GM12878 (cell line): ENCODE measurements around the gene FOXK2. TPM values are rescaled to one million over a fixed set of nuclear protein-coding genes. Genes with fewer than 3 reads are reported as not detected.

Experiments
- ATAC-seq: fragments of 200-7000 bp; cut with Tn5 transposase; 3 replicates; pipeline ENCODE4 v1.9.1; 2020; ENCODE audit warnings: mild to moderate bottlenecking, moderate library complexity
- BruUV-seq: library from RNA; stranded (reverse); fragments of 400-500 nt; replicated peaks from 2 replicates; lab custom pipeline; 2021; lab: Mats Ljungman, UMichigan
- CTCF ChIA-PET: fragments of 300-600 bp; sonication (Branson Sonifier 250); formaldehyde crosslinking; extraction: SDS; loops from one replicate; lab custom pipeline; 2021; ENCODE audit warnings: inconsistent platforms; lab: Yijun Ruan, JAX
- POLR2A ChIA-PET: fragments of 350-600 bp; formaldehyde crosslinking; extraction: SDS; loops from one replicate; lab custom pipeline; 2021; ENCODE audit warnings: inconsistent platforms; lab: Charles Lee
- RAD21 ChIA-PET: fragments of 300-600 bp; sonication (Branson Sonifier 250); formaldehyde crosslinking; loops from one replicate; lab custom pipeline; 2023; ENCODE audit warnings: antibody characterized with exemption; ENCODE audit not compliant: unreplicated experiment; lab: Charles Lee
- SMC1A ChIA-PET: fragments of 300-600 bp; sonication (Branson Sonifier 250); formaldehyde crosslinking; loops from one replicate; lab custom pipeline; 2023; ENCODE audit not compliant: unreplicated experiment, uncharacterized antibody; lab: Charles Lee
- DNase-seq: peaks from one replicate; pipeline ENCODE4 v3.0.0-alpha.2; 2011; ENCODE audit warnings: low read depth, low spot score
- FAIRE-seq: peaks from 3 replicates; lab custom pipeline; 2011; peaks lifted over from hg19 to GRCh38; lab: Jason Lieb, UNC
- H2AFZ ChIP-seq: 2 replicates; pipeline ENCODE4 v1.6.0; 2011; ENCODE audit warnings: low read depth, low read length, control low read depth; ENCODE audit not compliant: control insufficient read depth
- H3K27ac ChIP-seq: 2 replicates; pipeline ENCODE4 v1.5.1; 2011; ENCODE audit warnings: control low read depth; ENCODE audit not compliant: control insufficient read depth, insufficient read depth
- H3K27me3 ChIP-seq, 2 experiments: replicated peaks in 1 of 2; 2 replicates each; pipeline versions ENCODE4 v1.6.0 to v1.6.1; 2011; ENCODE audit warnings: low read length in 1 of 2; ENCODE audit not compliant: control insufficient read depth in 2 of 2, insufficient read depth in 2 of 2
- H3K36me3 ChIP-seq, 2 experiments: 2 replicates each; pipeline ENCODE4 v1.5.1; 2011; ENCODE audit warnings: low read length in 1 of 2; ENCODE audit not compliant: control insufficient read depth in 2 of 2, insufficient read depth in 2 of 2
- H3K4me1 ChIP-seq: 2 replicates; pipeline ENCODE4 v1.6.1; 2011; ENCODE audit warnings: mild to moderate bottlenecking, low read length, moderate library complexity, mixed read lengths; ENCODE audit not compliant: control insufficient read depth, insufficient read depth
- H3K4me2 ChIP-seq: 2 replicates; pipeline ENCODE4 v1.6.0; 2011; ENCODE audit warnings: control low read depth; ENCODE audit not compliant: control insufficient read depth, insufficient read depth
- H3K4me3 ChIP-seq: fragments of 200-600 bp; sonication (generic); 2 replicates; pipeline ENCODE4 v1.5.1; 2016
- H3K79me2 ChIP-seq: 2 replicates; pipeline ENCODE4 v1.6.0; 2011; ENCODE audit warnings: low read length; ENCODE audit not compliant: control insufficient read depth, insufficient read depth
- H3K9ac ChIP-seq: 2 replicates; pipeline ENCODE4 v1.8.0; 2011; ENCODE audit warnings: low read length, control low read depth, mixed read lengths; ENCODE audit not compliant: control insufficient read depth, insufficient read depth
- H3K9me3 ChIP-seq: replicated peaks from 3 replicates; pipeline ENCODE4 v1.5.1; 2011; ENCODE audit warnings: mild to moderate bottlenecking, low read length; ENCODE audit not compliant: control insufficient read depth, insufficient read depth
- H4K20me1 ChIP-seq: 2 replicates; pipeline ENCODE4 v1.6.0; 2011; ENCODE audit not compliant: control insufficient read depth, insufficient read depth
- CBX5 ChIP-seq: sonication (generic); IDR thresholded peaks from 2 replicates; pipeline ENCODE4 v1.6.1; 2016; ENCODE audit warnings: low read depth, moderate library complexity, mild to moderate bottlenecking, inconsistent platforms
- FOXK2 ChIP-seq: fragments of 450-650 bp; IDR thresholded peaks from 2 replicates; pipeline ENCODE4 v1.6.1; 2017; ENCODE audit warnings: mild to moderate bottlenecking, moderate library complexity
- IKZF1 ChIP-seq: fragments of 450-650 bp; conservative IDR thresholded peaks from 2 replicates; pipeline ENCODE4 v1.6.1; 2017; ENCODE audit warnings: antibody characterized with exemption, mild to moderate bottlenecking
- NBN ChIP-seq: fragments of 450-650 bp; IDR thresholded peaks from 2 replicates; pipeline ENCODE4 v1.6.1; 2016
- POLR2A ChIP-seq: IDR thresholded peaks from 2 replicates; pipeline ENCODE4 v1.6.1; 2011; ENCODE audit warnings: low read depth, mild to moderate bottlenecking, low read length
- POU2F2 ChIP-seq: IDR thresholded peaks from 3 replicates; pipeline ENCODE4 v1.6.1; 2011; ENCODE audit warnings: low read depth, mild to moderate bottlenecking, low read length, borderline replicate concordance
- SMAD1 ChIP-seq: fragments of 450-650 bp; IDR thresholded peaks from 2 replicates; pipeline ENCODE4 v1.6.1; 2018; ENCODE audit warnings: mild to moderate bottlenecking, low read depth; ENCODE audit not compliant: partially characterized antibody
- SUPT20H ChIP-seq: IDR thresholded peaks from 2 replicates; pipeline ENCODE4 v1.6.1; 2011; ENCODE audit warnings: low read depth, mild to moderate bottlenecking, low read length, moderate library complexity, borderline replicate concordance; ENCODE audit not compliant: control insufficient read depth
- ZNF622 ChIP-seq: fragments of 450-650 bp; IDR thresholded peaks from 2 replicates; pipeline ENCODE4 v1.6.1; 2017; ENCODE audit warnings: mild to moderate bottlenecking, inconsistent platforms
- WGBS: methylation state at CpG from one replicate; pipeline ENCODE4 v1.1.6; 2016; ENCODE audit warnings: low lambda C conversion rate; ENCODE audit not compliant: insufficient replicate concordance, insufficient coverage; ENCODE audit errors: missing lambda C conversion rate; 5-methylcytosine and 5-hydroxymethylcytosine counted together
- in situ Hi-C: fragments of 300-500 bp; cut with MboI; formaldehyde crosslinking; loops from 9 replicates; pipeline ENCODE4 v1.14.3; 2018; ENCODE audit warnings: mixed read lengths
- intact Hi-C: fragments of 100-400 bp; cut with micrococcal nuclease; formaldehyde crosslinking; loops from one replicate; pipeline ENCODE4 v1.14.2; 2022; ENCODE audit not compliant: unreplicated experiment
- polyA plus RNA-seq, 11 experiments: library from polyadenylated mRNA; depleted of rRNA in 4 of 11; unstranded in 6 of 11; stranded (reverse) in 5 of 11; fragments of >200 nt; fragmentation: Nextera tagmentation in 4 of 11; fragmentation: Illumina TruSeq in 1 of 11; extraction: Ambion mirVana in 4 of 11; extraction: Trizol in 1 of 11; gene quantifications; 1 replicate in 1 of 11; 2 replicates in 10 of 11; pipeline versions ENCODE4 v1.2.1 to v1.2.3, GENCODE V29; 2011 to 2016; ENCODE audit warnings: inconsistent platforms in 2 of 11, missing spikeins in 2 of 11, low read depth in 1 of 11
- total RNA-seq, 4 experiments: library from RNA; depleted of rRNA in 3 of 4; stranded (reverse); fragments of >200 nt in 3 of 4; fragmentation: Illumina TruSeq in 1 of 4; extraction: Trizol in 1 of 4; gene quantifications; 2 replicates each; pipeline versions ENCODE4 v1.2.1 to v1.2.3, GENCODE V29; 2013 to 2021
- TF ChIP-seq, protein P1 (sequence below): fragments of 450-650 bp; IDR thresholded peaks from 2 replicates; pipeline ENCODE4 v1.6.1; 2017; ENCODE audit warnings: mild to moderate bottlenecking
- TF ChIP-seq, protein P2 (sequence below): fragments of 450-650 bp; IDR thresholded peaks from 2 replicates; pipeline ENCODE4 v1.6.1; 2016; ENCODE audit warnings: mild to moderate bottlenecking
- TF ChIP-seq, protein P3 (sequence below): fragments of 450-650 bp; IDR thresholded peaks from 2 replicates; pipeline ENCODE4 v1.6.1; 2017; ENCODE audit warnings: low read depth, mild to moderate bottlenecking, moderate library complexity

The FOXK2 gene
- total and polyA plus RNA-seq, 10 of the 15 experiments (the other 5 are each of a cell fraction or from before 2014, with no cell fraction given): 2.4 to 56.8 (median 34.4) TPM

DNA sequence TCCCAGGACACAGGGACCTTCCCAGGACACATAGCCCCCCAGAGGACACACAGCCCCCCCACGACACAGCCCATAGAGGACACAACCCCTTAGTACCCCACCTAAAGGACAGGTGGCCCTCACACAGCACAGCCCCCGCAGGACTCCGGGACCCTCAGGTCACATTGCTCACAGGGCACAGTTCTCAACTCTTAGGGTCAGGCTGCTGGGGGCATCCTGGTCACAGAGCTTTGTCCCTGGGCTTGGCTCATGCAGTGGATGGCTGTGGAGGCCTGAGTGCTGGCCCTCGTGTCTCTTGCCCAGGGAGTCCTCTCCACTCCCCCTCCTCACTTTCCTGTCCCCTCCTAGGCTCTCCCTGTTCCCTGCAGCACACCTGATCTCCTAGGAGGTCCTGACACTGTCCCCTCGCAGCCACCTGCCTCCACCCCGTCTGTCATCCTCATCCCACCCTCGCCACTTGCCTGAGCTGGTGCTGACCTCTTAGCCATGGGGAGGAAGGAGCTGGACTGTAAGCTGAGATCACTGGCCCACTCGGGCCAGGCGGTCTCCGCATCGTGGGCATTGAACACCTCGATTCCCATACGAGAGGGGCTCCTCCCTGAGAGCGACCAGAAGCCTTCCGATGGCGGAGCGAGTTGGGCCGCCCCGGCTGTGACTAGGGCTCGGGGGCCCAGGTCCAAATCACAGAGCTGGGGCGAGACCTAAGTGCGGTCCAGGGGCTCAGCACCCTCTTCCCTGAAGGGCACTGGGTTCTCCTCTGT is 130.1 kb downstream of the FOXK2 start:
- no peak overlapping the region for H2AFZ ChIP-seq
- no peak overlapping the region for H3K27ac ChIP-seq
- SMC1A ChIA-PET: no interaction called here
- H3K27me3 ChIP-seq: no peaks in the 10 kb centered on the region
- TF ChIP-seq NBN (no peak), ZNF622 (no peak), POLR2A (no peak), FOXK2 (no peak), SUPT20H (no peak), IKZF1 (no peak), POU2F2 (no peak), CBX5 (no peak), SMAD1 (no peak)
- TF ChIP-seq, protein P1, sequence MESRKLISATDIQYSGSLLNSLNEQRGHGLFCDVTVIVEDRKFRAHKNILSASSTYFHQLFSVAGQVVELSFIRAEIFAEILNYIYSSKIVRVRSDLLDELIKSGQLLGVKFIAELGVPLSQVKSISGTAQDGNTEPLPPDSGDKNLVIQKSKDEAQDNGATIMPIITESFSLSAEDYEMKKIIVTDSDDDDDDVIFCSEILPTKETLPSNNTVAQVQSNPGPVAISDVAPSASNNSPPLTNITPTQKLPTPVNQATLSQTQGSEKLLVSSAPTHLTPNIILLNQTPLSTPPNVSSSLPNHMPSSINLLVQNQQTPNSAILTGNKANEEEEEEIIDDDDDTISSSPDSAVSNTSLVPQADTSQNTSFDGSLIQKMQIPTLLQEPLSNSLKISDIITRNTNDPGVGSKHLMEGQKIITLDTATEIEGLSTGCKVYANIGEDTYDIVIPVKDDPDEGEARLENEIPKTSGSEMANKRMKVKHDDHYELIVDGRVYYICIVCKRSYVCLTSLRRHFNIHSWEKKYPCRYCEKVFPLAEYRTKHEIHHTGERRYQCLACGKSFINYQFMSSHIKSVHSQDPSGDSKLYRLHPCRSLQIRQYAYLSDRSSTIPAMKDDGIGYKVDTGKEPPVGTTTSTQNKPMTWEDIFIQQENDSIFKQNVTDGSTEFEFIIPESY: no peak
- TF ChIP-seq, protein P2, sequence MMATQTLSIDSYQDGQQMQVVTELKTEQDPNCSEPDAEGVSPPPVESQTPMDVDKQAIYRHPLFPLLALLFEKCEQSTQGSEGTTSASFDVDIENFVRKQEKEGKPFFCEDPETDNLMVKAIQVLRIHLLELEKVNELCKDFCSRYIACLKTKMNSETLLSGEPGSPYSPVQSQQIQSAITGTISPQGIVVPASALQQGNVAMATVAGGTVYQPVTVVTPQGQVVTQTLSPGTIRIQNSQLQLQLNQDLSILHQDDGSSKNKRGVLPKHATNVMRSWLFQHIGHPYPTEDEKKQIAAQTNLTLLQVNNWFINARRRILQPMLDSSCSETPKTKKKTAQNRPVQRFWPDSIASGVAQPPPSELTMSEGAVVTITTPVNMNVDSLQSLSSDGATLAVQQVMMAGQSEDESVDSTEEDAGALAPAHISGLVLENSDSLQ: no peak
- TF ChIP-seq, protein P3, sequence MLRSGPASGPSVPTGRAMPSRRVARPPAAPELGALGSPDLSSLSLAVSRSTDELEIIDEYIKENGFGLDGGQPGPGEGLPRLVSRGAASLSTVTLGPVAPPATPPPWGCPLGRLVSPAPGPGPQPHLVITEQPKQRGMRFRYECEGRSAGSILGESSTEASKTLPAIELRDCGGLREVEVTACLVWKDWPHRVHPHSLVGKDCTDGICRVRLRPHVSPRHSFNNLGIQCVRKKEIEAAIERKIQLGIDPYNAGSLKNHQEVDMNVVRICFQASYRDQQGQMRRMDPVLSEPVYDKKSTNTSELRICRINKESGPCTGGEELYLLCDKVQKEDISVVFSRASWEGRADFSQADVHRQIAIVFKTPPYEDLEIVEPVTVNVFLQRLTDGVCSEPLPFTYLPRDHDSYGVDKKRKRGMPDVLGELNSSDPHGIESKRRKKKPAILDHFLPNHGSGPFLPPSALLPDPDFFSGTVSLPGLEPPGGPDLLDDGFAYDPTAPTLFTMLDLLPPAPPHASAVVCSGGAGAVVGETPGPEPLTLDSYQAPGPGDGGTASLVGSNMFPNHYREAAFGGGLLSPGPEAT: no peak
- TF ChIP-seq, all 136 proteins: peak for 0
- Histone ChIP-seq H3K9ac (no peak overlapping the region), H3K4me1 (no peaks in the 10 kb centered on the region), H3K4me3 (no peak overlapping the region), H4K20me1 (peaks cover 6% of the 10 kb centered on the region), H3K4me2 (no peak overlapping the region), H3K36me3 (no peaks in the 10 kb centered on the region), H3K9me3 (no peaks in the 10 kb centered on the region), H3K79me2 (peaks cover 33% of the 10 kb centered on the region)
- in situ Hi-C loops: loop anchor here (10.0 kb wide), 1 partner anchor 95 kb away; no protein-coding TSS in a partner anchor
- intact Hi-C loops: loop anchor here (10.0 kb wide), 1 partner anchor 105 kb away; the partner anchor contains the start of gene TBCD
- DNase-seq (no peak), ATAC-seq (no peak), FAIRE-seq (no peak)
- ChIA-PET CTCF (no interaction called here), POLR2A (interaction anchor here (0.6 kb wide), 1 partner anchor 115 kb away, joined by 3 read pairs; no protein-coding TSS in a partner anchor), RAD21 (no interaction called here)
- no TSS peak for BruUV-seq
- 81% methylated on average over 22 of the region's 22 CpGs for WGBS
